Activated naive CD8-positive, alpha-beta T cell treated with anti-CD3 and anti-CD28 coated beads, Interleukin-2, amount 10 ng/mL, durations not matched to agents 7 days and 5 days (primary cell): ENCODE data around the gene FOXN4. TPM values are rescaled to one million over a fixed set of nuclear protein-coding genes. Genes with fewer than 3 reads are reported as not detected.
A peak's percentile ranks its signal among the peaks of the same experiment; 100 is the strongest.
"Not testable (repeated sequence)": the region's sequence is repeated elsewhere in the genome, so short reads cannot be mapped to it uniquely, and the experiment has no call there.

Source experiments
- ATAC-seq: fragments of 150-1000 bp; cut with Tn5 transposase; one replicate; pipeline ENCODE4 v1.10.0; 2021; ENCODE audit warnings: low read depth, moderate library complexity
- POLR2A ChIA-PET: fragments of 350-600 bp; sonication (Branson Sonifier 250); formaldehyde crosslinking; loops from one replicate; lab custom pipeline; 2021; ENCODE audit warnings: antibody characterized with exemption; lab: Charles Lee
- DNase-seq: peaks from one replicate; pipeline ENCODE4 v3.0.0; 2021
- H3K27ac Mint-ChIP-seq: one replicate; pipeline ENCODE4 v1.8.0; 2022; ENCODE audit warnings: mild to moderate bottlenecking, mixed read lengths
- H3K27me3 Mint-ChIP-seq: one replicate; pipeline ENCODE4 v1.8.0; 2022; ENCODE audit warnings: mild to moderate bottlenecking, moderate library complexity, mixed read lengths
- H3K36me3 Mint-ChIP-seq: one replicate; pipeline ENCODE4 v1.8.0; 2021; ENCODE audit warnings: mild to moderate bottlenecking, mixed read lengths
- H3K4me1 Mint-ChIP-seq: one replicate; pipeline ENCODE4 v1.8.0; 2021; ENCODE audit warnings: mixed read lengths
- H3K4me3 Mint-ChIP-seq: one replicate; pipeline ENCODE4 v1.8.0; 2022; ENCODE audit warnings: mild to moderate bottlenecking, moderate library complexity, mixed read lengths
- H3K9me3 Mint-ChIP-seq: one replicate; pipeline ENCODE4 v1.8.0; 2021; ENCODE audit warnings: mixed read lengths
- total RNA-seq, 2 experiments: library from RNA; stranded (reverse); gene quantifications; one replicate each; pipeline ENCODE4 v1.2.3, GENCODE V29; 2021

The FOXN4 gene
- total RNA-seq, 2 experiments from 2014 or later: not detected

DNA sequence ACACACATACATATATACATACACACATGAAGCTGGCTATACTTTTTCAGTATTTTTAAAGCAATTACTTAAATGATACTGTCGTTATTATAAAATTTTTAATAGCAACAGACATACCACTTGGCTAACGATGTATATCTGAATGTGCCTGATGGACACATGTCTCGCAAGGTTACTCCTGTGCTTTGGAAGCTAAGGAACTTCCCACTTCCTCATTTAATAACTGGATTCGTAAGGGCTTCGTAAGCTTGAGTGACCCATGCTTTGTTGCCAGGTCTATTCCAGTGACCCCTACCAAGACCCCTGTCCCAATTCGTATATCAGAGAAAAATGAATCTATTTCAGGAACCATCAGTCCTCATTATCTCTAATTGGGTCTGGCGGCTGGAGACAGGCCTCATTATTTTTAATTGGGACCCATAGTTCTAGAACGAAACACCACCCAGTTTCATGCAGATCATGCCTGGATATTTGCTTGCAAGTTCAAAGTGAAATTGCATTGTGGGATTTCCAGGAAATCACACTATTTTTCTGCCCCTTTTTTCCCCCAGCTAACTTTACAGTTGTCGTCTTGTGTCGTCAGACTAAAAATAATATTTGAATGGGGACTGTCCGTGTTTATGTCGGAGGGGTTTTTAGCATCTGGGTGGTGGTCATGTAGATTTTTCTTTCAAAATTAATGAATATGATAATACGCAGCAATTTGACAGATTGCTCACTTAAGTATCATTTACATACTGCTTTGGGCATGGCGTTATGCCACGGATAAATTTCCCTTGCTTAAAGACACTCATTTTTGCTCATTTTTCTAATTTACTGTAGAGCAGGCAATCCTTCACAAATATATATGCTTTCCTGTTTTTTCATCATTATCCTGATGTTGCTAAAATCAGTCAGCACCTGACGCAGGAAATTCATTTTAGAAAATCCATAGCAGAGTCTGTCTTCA lies 21.5 kb upstream of the FOXN4 start:
- DNase-seq (no peak), ATAC-seq (no peak)
- H3K36me3 Mint-ChIP-seq: no peaks in the 10 kb centered on the region
- POLR2A ChIA-PET: no interaction called here
- peaks cover 12% of the 10 kb centered on the region for H3K27me3 Mint-ChIP-seq
- H3K9me3 Mint-ChIP-seq: no peaks in the 10 kb centered on the region
- no peaks in the 10 kb centered on the region for H3K4me1 Mint-ChIP-seq
- H3K4me3 Mint-ChIP-seq: no peak overlapping the region
- H3K27ac Mint-ChIP-seq: no peak overlapping the region

DNA sequence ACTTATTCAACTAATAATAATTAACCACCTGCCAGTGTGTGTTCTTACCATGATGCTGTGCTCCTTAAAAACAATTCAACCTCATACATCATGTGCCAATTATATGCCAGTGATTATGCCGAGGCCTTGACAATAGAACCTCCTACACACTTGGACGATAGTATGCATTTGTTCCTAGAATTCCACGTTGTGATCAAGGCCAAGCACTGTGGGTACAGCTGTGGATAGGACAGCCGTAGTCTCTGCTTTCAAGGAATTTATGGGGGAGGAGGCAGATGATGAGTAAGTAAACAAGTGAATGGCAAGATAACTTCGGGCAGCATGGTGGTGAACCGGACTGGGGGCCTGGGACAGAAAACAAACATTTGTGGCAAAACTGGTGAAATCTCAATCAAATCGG lies 20.6 kb upstream of the FOXN4 start:
- no peaks in the 10 kb centered on the region for H3K4me1 Mint-ChIP-seq
- H3K4me3 Mint-ChIP-seq: no peak overlapping the region
- POLR2A ChIA-PET: no interaction called here
- peaks cover 9% of the 10 kb centered on the region for H3K27me3 Mint-ChIP-seq
- H3K36me3 Mint-ChIP-seq: no peaks in the 10 kb centered on the region
- H3K27ac Mint-ChIP-seq: no peak overlapping the region
- no peaks in the 10 kb centered on the region for H3K9me3 Mint-ChIP-seq
- DNase-seq: no peak
- no peak for ATAC-seq

DNA sequence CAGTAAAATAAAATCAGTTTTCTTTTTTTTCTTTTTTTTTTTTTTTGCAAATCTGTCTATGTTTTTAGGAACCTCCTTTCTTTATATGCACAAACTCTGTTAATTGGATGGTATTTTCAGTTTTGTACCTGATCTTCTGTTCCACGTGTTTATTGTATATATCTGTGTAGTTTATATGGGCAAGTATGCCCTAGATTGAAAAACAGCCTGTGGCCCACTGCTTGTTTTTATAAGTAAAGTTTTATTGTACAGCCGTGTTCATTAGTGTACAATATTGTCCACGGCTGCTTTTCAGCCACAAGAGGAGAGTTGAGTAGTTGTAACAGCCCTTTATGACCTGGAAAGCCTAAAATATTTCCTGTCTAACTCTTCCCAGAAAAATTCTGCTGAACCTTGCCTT lies 19.9 kb upstream of the FOXN4 start:
- ATAC-seq (no peak), DNase-seq (no peak)
- no peaks in the 10 kb centered on the region for H3K36me3 Mint-ChIP-seq
- no peak overlapping the region for H3K27ac Mint-ChIP-seq
- POLR2A ChIA-PET: no interaction called here
- no peak overlapping the region for H3K4me3 Mint-ChIP-seq
- no peaks in the 10 kb centered on the region for H3K4me1 Mint-ChIP-seq
- H3K9me3 Mint-ChIP-seq: no peaks in the 10 kb centered on the region
- H3K27me3 Mint-ChIP-seq: peaks cover 9% of the 10 kb centered on the region

DNA sequence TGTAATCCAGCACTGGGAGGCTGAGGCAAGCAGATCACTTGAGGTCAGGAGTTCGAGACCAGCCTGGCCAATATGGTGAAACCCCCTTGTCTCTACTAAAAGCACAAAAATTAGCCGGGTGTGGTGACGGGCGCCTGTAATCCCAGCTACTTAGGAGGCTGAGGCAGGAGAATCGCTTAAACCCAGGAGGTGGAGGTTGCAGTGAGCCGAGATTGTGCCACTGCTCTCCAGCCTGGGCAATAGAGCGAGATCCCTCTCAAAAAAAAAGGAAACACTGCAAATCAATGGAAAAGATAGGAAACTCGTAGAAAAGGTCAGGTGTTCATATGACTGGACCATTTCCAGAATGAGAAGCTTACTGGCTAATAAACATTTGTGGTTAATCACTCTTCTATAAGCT lies 12.2 kb upstream of the FOXN4 start:
- H3K4me3 Mint-ChIP-seq, H3K36me3 Mint-ChIP-seq, DNase-seq, H3K9me3 Mint-ChIP-seq, H3K27ac Mint-ChIP-seq, H3K4me1 Mint-ChIP-seq, ATAC-seq, POLR2A ChIA-PET: not testable (repeated sequence)
- peaks cover 29% of the 10 kb centered on the region for H3K27me3 Mint-ChIP-seq

- Mint-ChIP-seq H3K36me3 (no peaks in the 10 kb centered on the region), H3K4me3 (peak overlapping the region; percentile 54), H3K27ac (no peak overlapping the region), H3K4me1 (peaks cover 9% of the 10 kb centered on the region), H3K9me3 (no peaks in the 10 kb centered on the region), H3K27me3 (peaks cover 74% of the 10 kb centered on the region)
- POLR2A ChIA-PET: interaction anchor here (0.6 kb wide), 1 partner anchor 83 kb away, joined by 3 read pairs; no protein-coding TSS in a partner anchor
- peak; percentile 42 for ATAC-seq
- no peak for DNase-seq
Observed at GRCh38 chr12:109310247-109311125, 1.4 kb upstream of the FOXN4 start.

DNA sequence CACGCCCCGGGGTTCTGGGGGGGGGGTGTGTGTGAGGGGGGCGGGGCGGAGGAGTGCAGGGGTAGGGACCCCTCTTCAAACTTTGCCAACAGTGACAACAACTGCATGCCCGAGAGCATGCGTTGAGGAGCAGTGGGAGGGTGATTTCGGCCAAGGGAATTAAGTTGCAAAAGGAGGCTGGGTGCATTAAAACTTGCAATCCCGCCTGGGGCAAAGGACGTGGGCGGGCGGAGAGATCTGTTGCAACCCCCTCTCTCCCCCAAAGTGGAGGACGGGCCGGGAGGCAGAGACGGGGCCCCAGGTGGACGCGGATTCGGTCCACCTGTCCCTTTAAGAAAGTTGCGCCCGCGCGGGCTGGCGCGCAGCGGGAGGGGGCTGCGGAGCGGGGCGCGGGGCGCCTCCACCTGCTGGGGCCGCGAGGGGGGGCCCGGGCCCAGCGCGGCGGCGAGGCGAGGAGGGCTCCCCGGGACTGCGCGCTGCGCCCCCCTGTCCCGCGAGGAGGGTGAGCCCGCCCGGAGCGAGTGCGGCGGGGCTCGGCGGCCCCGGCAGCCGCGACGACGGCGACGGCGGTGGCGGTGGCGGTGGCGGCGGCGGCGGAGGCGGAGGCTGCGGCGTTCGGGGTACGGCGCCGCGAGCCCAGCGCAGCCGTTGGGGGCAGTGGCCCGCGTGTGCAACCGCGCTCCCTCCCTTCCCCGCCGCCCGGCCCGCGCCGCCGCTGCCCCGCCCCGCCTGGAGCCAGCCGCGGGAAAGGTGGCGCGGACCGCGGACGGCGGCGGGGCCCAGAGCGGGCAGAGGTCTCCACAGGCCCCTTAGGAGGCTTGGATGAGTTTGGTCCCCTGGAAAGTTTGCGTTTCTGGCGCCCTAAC lies 530 bp upstream of the FOXN4 start:
- Mint-ChIP-seq H3K4me1 (peaks cover 9% of the 10 kb centered on the region), H3K36me3 (no peaks in the 10 kb centered on the region), H3K4me3 (peak overlapping the region; percentile 78), H3K27ac (no peak overlapping the region), H3K27me3 (peaks cover 71% of the 10 kb centered on the region), H3K9me3 (no peaks in the 10 kb centered on the region)
- peak; percentile 32 for ATAC-seq
- no peak for DNase-seq
- POLR2A ChIA-PET: interaction anchor here (0.6 kb wide), 1 partner anchor 82 kb away, joined by 3 read pairs; no protein-coding TSS in a partner anchor

- H3K9me3 Mint-ChIP-seq: no peaks in the 10 kb centered on the region
- ATAC-seq: no peak
- H3K4me1 Mint-ChIP-seq: peaks cover 9% of the 10 kb centered on the region
- DNase-seq: no peak
- POLR2A ChIA-PET: no interaction called here
- H3K27me3 Mint-ChIP-seq: peaks cover 54% of the 10 kb centered on the region
- no peak overlapping the region for H3K4me3 Mint-ChIP-seq
- H3K27ac Mint-ChIP-seq: no peak overlapping the region
- H3K36me3 Mint-ChIP-seq: no peaks in the 10 kb centered on the region
Observed at GRCh38 chr12:109307051-109307450, 2.0 kb downstream of the FOXN4 start.

DNA sequence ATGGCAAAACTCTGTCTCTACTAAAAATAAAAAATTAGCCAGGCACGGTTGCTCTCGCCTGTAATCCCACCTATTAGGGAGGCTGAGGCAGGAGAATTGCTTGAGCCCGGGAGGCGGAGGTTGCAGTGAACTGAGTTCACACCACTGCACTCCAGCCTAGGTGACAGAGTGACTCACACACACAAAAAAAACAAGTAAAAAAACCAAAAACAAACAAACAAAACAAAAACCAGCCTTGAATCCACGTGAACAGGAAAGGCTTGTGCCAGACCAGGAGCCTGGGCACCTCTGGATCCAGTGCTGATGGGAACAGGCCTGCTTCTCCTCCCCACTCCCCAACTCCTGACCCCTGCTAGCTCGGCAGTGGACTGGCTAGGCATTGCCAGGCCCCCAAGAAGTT lies 3.5 kb downstream of the FOXN4 start:
- Mint-ChIP-seq H3K9me3 (no peaks in the 10 kb centered on the region), H3K36me3 (no peaks in the 10 kb centered on the region), H3K4me1 (peaks cover 6% of the 10 kb centered on the region), H3K4me3 (no peak overlapping the region), H3K27ac (no peak overlapping the region), H3K27me3 (peaks cover 43% of the 10 kb centered on the region)
- ATAC-seq: no peak
- no peak for DNase-seq
- POLR2A ChIA-PET: no interaction called here

GRCh38 chr12:109304485-109304884 lies 4.6 kb downstream of the FOXN4 start:
- ATAC-seq (no peak), DNase-seq (no peak)
- Mint-ChIP-seq H3K36me3 (no peaks in the 10 kb centered on the region), H3K27me3 (peaks cover 39% of the 10 kb centered on the region), H3K4me3 (no peak overlapping the region), H3K9me3 (no peaks in the 10 kb centered on the region), H3K27ac (no peak overlapping the region), H3K4me1 (peaks cover 2% of the 10 kb centered on the region)
- POLR2A ChIA-PET: no interaction called here

DNA sequence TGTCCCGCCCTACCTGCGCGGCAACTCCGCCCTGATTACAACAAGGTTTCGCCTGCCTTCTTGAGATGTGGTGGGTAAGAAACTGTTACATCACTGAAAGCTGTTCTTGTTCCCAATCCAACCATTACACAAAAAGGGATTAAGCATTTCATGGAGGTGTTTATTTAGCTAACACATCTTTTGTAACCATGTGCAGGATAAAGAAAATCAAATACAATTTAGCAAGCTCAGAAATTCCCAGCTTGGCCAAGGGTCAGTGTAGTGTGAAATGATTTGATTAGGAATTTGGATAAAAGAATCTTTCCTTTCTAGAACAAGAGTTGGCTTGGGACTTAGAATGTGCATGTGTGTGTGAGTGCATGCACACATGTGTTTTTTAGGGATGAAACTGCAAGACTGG lies 6.3 kb downstream of the FOXN4 start:
- H3K4me1 Mint-ChIP-seq: no peaks in the 10 kb centered on the region
- no peak overlapping the region for H3K27ac Mint-ChIP-seq

GRCh38 chr12:109302358-109302757 lies 6.7 kb downstream of the FOXN4 start:
- no peaks in the 10 kb centered on the region for H3K36me3 Mint-ChIP-seq
- no peaks in the 10 kb centered on the region for H3K9me3 Mint-ChIP-seq
- no peaks in the 10 kb centered on the region for H3K4me1 Mint-ChIP-seq
- H3K27me3 Mint-ChIP-seq: peaks cover 19% of the 10 kb centered on the region
- no peak overlapping the region for H3K27ac Mint-ChIP-seq
- ATAC-seq: no peak
- no peak for DNase-seq
- POLR2A ChIA-PET: no interaction called here
- H3K4me3 Mint-ChIP-seq: no peak overlapping the region

More for the DNA sequence above, 6.3 kb downstream of the FOXN4 start:
- DNase-seq: no peak
- no peak for ATAC-seq
- no peaks in the 10 kb centered on the region for H3K9me3 Mint-ChIP-seq
- H3K27me3 Mint-ChIP-seq: peaks cover 23% of the 10 kb centered on the region
- no peaks in the 10 kb centered on the region for H3K36me3 Mint-ChIP-seq
- POLR2A ChIA-PET: no interaction called here
- H3K4me3 Mint-ChIP-seq: no peak overlapping the region

DNA sequence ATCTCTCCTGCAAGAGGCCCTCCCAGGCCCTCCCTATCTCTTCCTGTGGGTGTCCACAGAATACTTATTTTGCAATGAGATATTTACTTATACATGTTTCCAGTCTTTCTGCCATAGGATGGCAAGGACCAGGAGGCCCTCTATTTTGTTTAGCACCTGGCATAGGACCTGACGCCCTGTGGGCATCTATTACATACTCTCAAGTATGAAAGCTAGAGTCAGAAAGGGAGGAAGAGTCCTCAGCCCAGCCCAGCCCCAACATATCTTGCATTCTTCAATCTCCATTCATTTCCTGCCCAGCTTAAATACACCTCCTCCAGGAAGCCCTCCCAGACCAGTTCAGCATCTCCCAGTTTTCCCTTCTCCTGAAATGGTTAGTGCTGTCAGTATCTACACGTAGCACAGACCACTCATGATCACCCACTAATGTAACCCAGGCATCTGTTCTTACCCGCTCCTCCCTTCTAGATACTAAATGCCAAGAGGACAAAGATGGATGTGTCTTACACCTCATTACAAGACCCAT lies 7.4 kb downstream of the FOXN4 start:
- no peaks in the 10 kb centered on the region for H3K36me3 Mint-ChIP-seq
- H3K27ac Mint-ChIP-seq: no peak overlapping the region
- no peaks in the 10 kb centered on the region for H3K4me1 Mint-ChIP-seq
- ATAC-seq: no peak
- DNase-seq: no peak
- no peak overlapping the region for H3K4me3 Mint-ChIP-seq
- peaks cover 14% of the 10 kb centered on the region for H3K27me3 Mint-ChIP-seq
- no peaks in the 10 kb centered on the region for H3K9me3 Mint-ChIP-seq
- POLR2A ChIA-PET: no interaction called here
